Adipocyte (in vitro differentiated cells): ENCODE results near the gene MRPL9.

ENCODE experiments used
- DNase-seq: peaks from one replicate; pipeline ENCODE4 v3.0.0-alpha.2; 2015; ENCODE audit warnings: low read depth
- H3K27me3 ChIP-seq: replicated peaks from 2 replicates; pipeline ENCODE4 v1.7.0; 2013; ENCODE audit warnings: mild to moderate bottlenecking, low read length, moderate library complexity; ENCODE audit not compliant: control insufficient read depth, insufficient read depth
- H3K36me3 ChIP-seq: 2 replicates; pipeline ENCODE4 v1.7.0; 2013; ENCODE audit warnings: low read length, mild to moderate bottlenecking, moderate library complexity; ENCODE audit not compliant: control insufficient read depth, insufficient read depth, severe bottlenecking
- H3K4me1 ChIP-seq: 2 replicates; pipeline ENCODE4 v1.7.0; 2013; ENCODE audit warnings: mild to moderate bottlenecking, low read length, moderate library complexity; ENCODE audit not compliant: control insufficient read depth, insufficient read depth
- H3K4me3 ChIP-seq: 2 replicates; pipeline ENCODE4 v1.7.0; 2013; ENCODE audit warnings: mild to moderate bottlenecking, low read length, moderate library complexity
- H3K9ac ChIP-seq: 2 replicates; pipeline ENCODE4 v1.7.0; 2013; ENCODE audit warnings: mild to moderate bottlenecking, low read length, moderate library complexity
- H3K9me3 ChIP-seq: 2 replicates; pipeline ENCODE4 v1.7.0; 2013; ENCODE audit warnings: mild to moderate bottlenecking, low read length, moderate library complexity; ENCODE audit not compliant: control insufficient read depth

The MRPL9 gene

GRCh38 chr1:151728151-151729054 lies 34.9 kb downstream of the MRPL9 start:
- Histone ChIP-seq H3K27me3 (peaks cover 34% of the 10 kb centered on the region), H3K4me3 (peak overlapping the region; percentile 49), H3K9me3 (no peaks in the 10 kb centered on the region), H3K36me3 (no peaks in the 10 kb centered on the region), H3K4me1 (no peaks in the 10 kb centered on the region), H3K9ac (peak overlapping the region; percentile 5)
- peak; percentile 20 for DNase-seq

GRCh38 chr1:151723726-151724370 lies 39.4 kb downstream of the MRPL9 start:
- Histone ChIP-seq H3K9me3 (no peaks in the 10 kb centered on the region), H3K36me3 (no peaks in the 10 kb centered on the region), H3K27me3 (peaks cover 34% of the 10 kb centered on the region), H3K9ac (no peak overlapping the region), H3K4me3 (no peak overlapping the region), H3K4me1 (peaks cover 12% of the 10 kb centered on the region)
- no peak for DNase-seq

GRCh38 chr1:151721788-151722510 lies 41.3 kb downstream of the MRPL9 start:
- no peaks in the 10 kb centered on the region for H3K36me3 ChIP-seq
- H3K27me3 ChIP-seq: peaks cover 46% of the 10 kb centered on the region
- peaks cover 19% of the 10 kb centered on the region for H3K4me1 ChIP-seq
- no peaks in the 10 kb centered on the region for H3K9me3 ChIP-seq
- no peak for DNase-seq
- no peak overlapping the region for H3K9ac ChIP-seq
- H3K4me3 ChIP-seq: peak overlapping the region; percentile 74

GRCh38 chr1:151720974-151721787 lies 42.1 kb downstream of the MRPL9 start, which contains the start of gene RIIAD1:
RIIAD1 (plus strand) TSS chr1:151721522; CDS start chr1:151721537, 15 bp downstream.
- Histone ChIP-seq H3K36me3 (no peaks in the 10 kb centered on the region), H3K4me3 (peak within 1 kb of the TSS; percentile 75), H3K9me3 (no peaks in the 10 kb centered on the region), H3K4me1 (peaks cover 19% of the 10 kb centered on the region), H3K27me3 (peaks cover 51% of the 10 kb centered on the region), H3K9ac (peak within 1 kb of the TSS; percentile 30)
- peak; percentile 45 for DNase-seq

GRCh38 chr1:151720554-151720953 lies 42.7 kb downstream of the MRPL9 start:
- no peak for DNase-seq
- Histone ChIP-seq H3K27me3 (peaks cover 55% of the 10 kb centered on the region), H3K4me3 (peak overlapping the region; percentile 75), H3K4me1 (peaks cover 19% of the 10 kb centered on the region), H3K36me3 (no peaks in the 10 kb centered on the region), H3K9ac (peak overlapping the region; percentile 30), H3K9me3 (no peaks in the 10 kb centered on the region)

GRCh38 chr1:151720125-151720524 lies 43.2 kb downstream of the MRPL9 start:
- peaks cover 56% of the 10 kb centered on the region for H3K27me3 ChIP-seq
- DNase-seq: no peak
- peak overlapping the region; percentile 75 for H3K4me3 ChIP-seq
- H3K9me3 ChIP-seq: no peaks in the 10 kb centered on the region
- peaks cover 19% of the 10 kb centered on the region for H3K4me1 ChIP-seq
- H3K36me3 ChIP-seq: no peaks in the 10 kb centered on the region
- H3K9ac ChIP-seq: peak overlapping the region; percentile 30

GRCh38 chr1:151718666-151719065 lies 44.6 kb downstream of the MRPL9 start:
- no peak for DNase-seq
- peaks cover 61% of the 10 kb centered on the region for H3K27me3 ChIP-seq
- H3K4me1 ChIP-seq: peaks cover 19% of the 10 kb centered on the region
- H3K36me3 ChIP-seq: no peaks in the 10 kb centered on the region
- no peak overlapping the region for H3K9ac ChIP-seq
- no peaks in the 10 kb centered on the region for H3K9me3 ChIP-seq
- no peak overlapping the region for H3K4me3 ChIP-seq

GRCh38 chr1:151718011-151718431 lies 45.3 kb downstream of the MRPL9 start:
- H3K9me3 ChIP-seq: no peaks in the 10 kb centered on the region
- no peak overlapping the region for H3K9ac ChIP-seq
- H3K4me1 ChIP-seq: peaks cover 19% of the 10 kb centered on the region
- H3K36me3 ChIP-seq: no peaks in the 10 kb centered on the region
- peaks cover 67% of the 10 kb centered on the region for H3K27me3 ChIP-seq
- DNase-seq: peak; percentile 11
- H3K4me3 ChIP-seq: no peak overlapping the region

GRCh38 chr1:151716771-151717631 lies 46.3 kb downstream of the MRPL9 start, which contains the start of gene CELF3:
CELF3 (minus strand) TSS chr1:151716803; CDS start chr1:151716020, 783 bp downstream.
- Histone ChIP-seq H3K27me3 (peaks cover 67% of the 10 kb centered on the region), H3K4me3 (no peak within 1 kb of the TSS), H3K9ac (no peak within 1 kb of the TSS), H3K36me3 (no peaks in the 10 kb centered on the region), H3K9me3 (no peaks in the 10 kb centered on the region), H3K4me1 (peaks cover 19% of the 10 kb centered on the region)
- DNase-seq: peak; percentile 31

GRCh38 chr1:151716405-151716762 lies 46.9 kb downstream of the MRPL9 start:
- DNase-seq: no peak
- Histone ChIP-seq H3K9me3 (no peaks in the 10 kb centered on the region), H3K4me3 (no peak overlapping the region), H3K9ac (no peak overlapping the region), H3K27me3 (peaks cover 71% of the 10 kb centered on the region), H3K36me3 (no peaks in the 10 kb centered on the region), H3K4me1 (peaks cover 16% of the 10 kb centered on the region)
